CD4-positive, alpha-beta T cell (primary cell): ENCODE data around the gene TTL. TPM values are rescaled to one million over a fixed set of nuclear protein-coding genes. Genes with fewer than 3 reads are reported as not detected.

Source experiments
- ATAC-seq: fragments of 200-7000 bp; cut with Tn5 transposase; one replicate; pipeline ENCODE4 v1.10.0; 2022; ENCODE audit warnings: mild to moderate bottlenecking; ENCODE audit not compliant: poor library complexity
- CTCF ChIA-PET: fragments of 350-600 bp; sonication (Branson Sonifier 250); formaldehyde crosslinking; loops from one replicate; lab custom pipeline; 2021; ENCODE audit warnings: antibody characterized with exemption, inconsistent platforms; lab: Charles Lee
- POLR2A ChIA-PET: fragments of 350-600 bp; sonication (Branson Sonifier 250); formaldehyde crosslinking; loops from one replicate; lab custom pipeline; 2021; ENCODE audit warnings: antibody characterized with exemption, inconsistent platforms; lab: Charles Lee
- DNase-seq, 14 experiments: peaks; one replicate each; pipeline ENCODE4 v3.0.0-alpha.2; 2013 to 2020; ENCODE audit warnings: mixed read lengths in 2 of 14
- H3K27ac ChIP-seq, 2 donors: one replicate each; pipeline versions ENCODE4 v1.5.1 to v1.7.0; 2013; ENCODE audit warnings: low read length in 2 of 2, low read depth in 1 of 2, mild to moderate bottlenecking in 1 of 2
- H3K27me3 ChIP-seq, 2 experiments: 1 replicate in 1 of 2; 2 replicates in 1 of 2; pipeline versions ENCODE4 v1.6.1 to v1.7.0; 2013; ENCODE audit warnings: low read length in 2 of 2, control low read depth in 1 of 2, mild to moderate bottlenecking in 1 of 2, moderate library complexity in 1 of 2; ENCODE audit not compliant: insufficient read depth in 2 of 2, control insufficient read depth in 1 of 2
- H3K36me3 ChIP-seq: one replicate; pipeline ENCODE4 v1.6.1; 2013; ENCODE audit warnings: low read length, control low read depth; ENCODE audit not compliant: insufficient read depth
- H3K4me1 ChIP-seq: one replicate; pipeline ENCODE4 v1.6.1; 2013; ENCODE audit warnings: low read length, control low read depth; ENCODE audit not compliant: insufficient read depth
- H3K4me3 ChIP-seq: one replicate; pipeline ENCODE4 v1.5.1; 2013; ENCODE audit warnings: mild to moderate bottlenecking, low read length, moderate library complexity
- H3K9me3 ChIP-seq, 2 experiments: 1 replicate in 1 of 2; 2 replicates in 1 of 2; pipeline versions ENCODE4 v1.6.1 to v1.7.0; 2013; ENCODE audit warnings: low read length in 2 of 2, mild to moderate bottlenecking in 2 of 2, control low read depth in 1 of 2, moderate library complexity in 1 of 2; ENCODE audit not compliant: control insufficient read depth in 1 of 2, insufficient read depth in 1 of 2
- H3K27ac Mint-ChIP-seq: one replicate; pipeline ENCODE4 v1.8.0; 2020; ENCODE audit warnings: mixed read lengths
- H3K27me3 Mint-ChIP-seq: one replicate; pipeline ENCODE4 v1.8.0; 2021; ENCODE audit warnings: mixed read lengths
- H3K36me3 Mint-ChIP-seq: one replicate; pipeline ENCODE4 v1.8.0; 2021; ENCODE audit warnings: low read depth, mixed read lengths
- H3K4me1 Mint-ChIP-seq: one replicate; pipeline ENCODE4 v1.8.0; 2021; ENCODE audit warnings: low read depth, mixed read lengths
- H3K4me3 Mint-ChIP-seq: one replicate; pipeline ENCODE4 v1.8.0; 2020; ENCODE audit warnings: mild to moderate bottlenecking, mixed read lengths
- H3K9me3 Mint-ChIP-seq: one replicate; pipeline ENCODE4 v1.8.0; 2020; ENCODE audit warnings: mixed read lengths
- intact Hi-C, 2 experiments: fragments of 100-400 bp; cut with DNase I in 1 of 2; cut with micrococcal nuclease in 1 of 2; formaldehyde crosslinking; loops; one replicate each; pipeline versions ENCODE4 v1.15.1 to v1.9.0; 2023 to 2025; cut with DNase I, micrococcal nuclease
- total RNA-seq, 174 experiments: library from RNA in 2 of 174; stranded (reverse) in 2 of 174; gene quantifications; one replicate each; pipeline ENCODE4 v1.2.3 and lab custom pipeline; 2021 to 2026
- TF ChIP-seq, protein P1 (sequence below): fragments of 200-600 bp; IDR thresholded peaks from one replicate; pipeline ENCODE4 v1.8.0; 2022; ENCODE audit warnings: antibody characterized with exemption, mild to moderate bottlenecking

The TTL gene
- total RNA-seq, 2 experiments from 2014 or later: 9.9 to 10.8 TPM

GRCh38 chr2:112582314-112582746 is 100.4 kb downstream of the TTL start:
- no peaks in the 10 kb centered on the region for H3K27me3 Mint-ChIP-seq
- Histone ChIP-seq H3K9me3 (peaks cover 0 to 4% of the 10 kb centered on the region in 2 experiments), H3K27me3 (no peaks in the 10 kb centered on the region), H3K4me1 (peaks cover 35% of the 10 kb centered on the region), H3K36me3 (peaks cover 9% of the 10 kb centered on the region), H3K4me3 (no peak overlapping the region), H3K27ac (no peak overlapping the region)
- peaks cover 27% of the 10 kb centered on the region for H3K36me3 Mint-ChIP-seq
- CTCF ChIA-PET: interaction anchor here (1.0 to 2.9 kb wide), 2 partner anchors 64 to 102 kb away, joined by 3 to 13 read pairs; no protein-coding TSS in a partner anchor
- POLR2A ChIA-PET: interaction anchor here (1.6 kb wide), 1 partner anchor 41 kb away, joined by 3 read pairs; no protein-coding TSS in a partner anchor
- no peaks in the 10 kb centered on the region for H3K9me3 Mint-ChIP-seq
- intact Hi-C loops: loop anchor here (1.0 to 10.0 kb wide), 7 partner anchors 102 to 695 kb away; partner anchors contain the start of gene TMEM87B (in 1 of the 2)
- TF ChIP-seq, protein P1, sequence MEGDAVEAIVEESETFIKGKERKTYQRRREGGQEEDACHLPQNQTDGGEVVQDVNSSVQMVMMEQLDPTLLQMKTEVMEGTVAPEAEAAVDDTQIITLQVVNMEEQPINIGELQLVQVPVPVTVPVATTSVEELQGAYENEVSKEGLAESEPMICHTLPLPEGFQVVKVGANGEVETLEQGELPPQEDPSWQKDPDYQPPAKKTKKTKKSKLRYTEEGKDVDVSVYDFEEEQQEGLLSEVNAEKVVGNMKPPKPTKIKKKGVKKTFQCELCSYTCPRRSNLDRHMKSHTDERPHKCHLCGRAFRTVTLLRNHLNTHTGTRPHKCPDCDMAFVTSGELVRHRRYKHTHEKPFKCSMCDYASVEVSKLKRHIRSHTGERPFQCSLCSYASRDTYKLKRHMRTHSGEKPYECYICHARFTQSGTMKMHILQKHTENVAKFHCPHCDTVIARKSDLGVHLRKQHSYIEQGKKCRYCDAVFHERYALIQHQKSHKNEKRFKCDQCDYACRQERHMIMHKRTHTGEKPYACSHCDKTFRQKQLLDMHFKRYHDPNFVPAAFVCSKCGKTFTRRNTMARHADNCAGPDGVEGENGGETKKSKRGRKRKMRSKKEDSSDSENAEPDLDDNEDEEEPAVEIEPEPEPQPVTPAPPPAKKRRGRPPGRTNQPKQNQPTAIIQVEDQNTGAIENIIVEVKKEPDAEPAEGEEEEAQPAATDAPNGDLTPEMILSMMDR: peak; percentile 67
- H3K27ac Mint-ChIP-seq: peak overlapping the region; percentile 61
- H3K4me3 Mint-ChIP-seq: peak overlapping the region; percentile 57
- H3K4me1 Mint-ChIP-seq: peaks cover 44% of the 10 kb centered on the region
- DNase-seq (peak in 8 of 14 experiments; percentile 3 to 77 (median 24)), ATAC-seq (peak; percentile 25)

- Mint-ChIP-seq H3K36me3 (peaks cover 35% of the 10 kb centered on the region), H3K9me3 (no peaks in the 10 kb centered on the region), H3K27me3 (no peaks in the 10 kb centered on the region), H3K4me3 (peak overlapping the region; percentile 94), H3K4me1 (peaks cover 44% of the 10 kb centered on the region), H3K27ac (peak overlapping the region; percentile 94)
- Histone ChIP-seq H3K36me3 (peaks cover 19% of the 10 kb centered on the region), H3K27me3 (no peaks in the 10 kb centered on the region), H3K4me3 (peak overlapping the region; percentile 89), H3K4me1 (peaks cover 35% of the 10 kb centered on the region), H3K27ac (peak overlapping the region; percentile 66 to 92), H3K9me3 (peaks cover 0 to 4% of the 10 kb centered on the region in 2 experiments)
- intact Hi-C loops: loop anchor here (1.0 to 10.0 kb wide), 9 partner anchors 40 to 696 kb away; partner anchors contain the start of genes POLR1B (in 1 of the 2) and TMEM87B (in 1 of the 2)
- ATAC-seq (no peak), DNase-seq (peak in 4 of 14 experiments; percentile 7 to 51 (median 28))
- ChIA-PET POLR2A (interaction anchor here (0.8 to 2.1 kb wide), 10 partner anchors 12 to 529 kb away, joined by 3 to 11 read pairs (median 4); partner anchors contain the start of genes SLC20A1 and ZC3H8), CTCF (interaction anchor here (0.8 to 2.9 kb wide), 5 partner anchors 41 to 402 kb away, joined by 3 to 13 read pairs (median 3); partner anchors contain the start of gene POLR1B)
- TF ChIP-seq, protein P1: no peak
These were observed 101.7 kb downstream of the TTL start for GRCh38 chr2:112583497-112584133.

GRCh38 chr2:112584134-112584890 is 102.4 kb downstream of the TTL start, which contains the start of gene CHCHD5:
Gene CHCHD5 (plus strand): TSS chr2:112584609. CDS start chr2:112584648, 39 bp downstream.
- Mint-ChIP-seq H3K9me3 (no peaks in the 10 kb centered on the region), H3K4me1 (peaks cover 44% of the 10 kb centered on the region), H3K36me3 (peaks cover 40% of the 10 kb centered on the region), H3K4me3 (peak within 1 kb of the TSS; percentile 94), H3K27ac (peak within 1 kb of the TSS; percentile 94), H3K27me3 (no peaks in the 10 kb centered on the region)
- DNase-seq (peak; percentile 83 to 98 (median 90)), ATAC-seq (peak; percentile 86)
- TF ChIP-seq, protein P1: no peak
- peak within 1 kb of the TSS; percentile 66 to 92 for H3K27ac ChIP-seq
- ChIA-PET CTCF (interaction anchor here (1.1 to 2.9 kb wide), 3 partner anchors 41 to 402 kb away, joined by 3 to 13 read pairs (median 7); partner anchors contain the start of gene POLR1B), POLR2A (interaction anchor here (0.8 to 2.1 kb wide), 13 partner anchors 13 to 530 kb away, joined by 3 to 11 read pairs (median 3); partner anchors contain the start of genes POLR1B and SLC20A1)
- peaks cover 0 to 4% of the 10 kb centered on the region in 2 experiments for H3K9me3 ChIP-seq
- intact Hi-C loops: loop anchor here (1.0 to 10.0 kb wide), 7 partner anchors 42 to 697 kb away; partner anchors contain the start of genes POLR1B (in 1 of the 2) and TMEM87B (in 1 of the 2)
- no peaks in the 10 kb centered on the region for H3K27me3 ChIP-seq
- H3K36me3 ChIP-seq: peaks cover 24% of the 10 kb centered on the region
- H3K4me1 ChIP-seq: peaks cover 35% of the 10 kb centered on the region
- peak within 1 kb of the TSS; percentile 89 for H3K4me3 ChIP-seq
